ENCODE data around the gene FGF14.
A peak's percentile ranks its signal among the peaks of the same experiment; 100 is the strongest.

The FGF14 gene

GRCh38 chr13:102401766-102402165, at the start of gene FGF14:
TSS of gene FGF14 (minus strand) at chr13:102402048.
- H3K4me3 ChIP-seq (ENCODE audit: low read depth, low read length) = peak within 1 kb of the TSS; percentile 46
- no peak for TF ChIP-seq CTCF (IDR thresholded peaks at IDR 0.05; ENCODE audit: low read depth, low read length, missing control alignments)
- no peak for DNase-seq (ENCODE audit: low read depth)
- in situ Hi-C loops (cut with HindIII; ENCODE audit: low sequenced_read_pairs) = no loop called here

GRCh38 chr13:102443249-102443648, 41.4 kb upstream of the FGF14 start:
- in situ Hi-C loops (cut with HindIII; ENCODE audit: low sequenced_read_pairs) = no loop called here

GRCh38 chr13:102441085-102441484, 39.2 kb upstream of the FGF14 start:
- TF ChIP-seq CTCF (IDR thresholded peaks at IDR 0.05; ENCODE audit: low read depth, low read length, missing control alignments) = no peak
- in situ Hi-C loops (cut with HindIII; ENCODE audit: low sequenced_read_pairs) = no loop called here
- no peak for DNase-seq (ENCODE audit: low read depth)
- no peak overlapping the region for H3K4me3 ChIP-seq (ENCODE audit: low read depth, low read length)

More at GRCh38 chr13:102443249-102443648, 41.4 kb upstream of the FGF14 start:
- no peak for TF ChIP-seq CTCF (IDR thresholded peaks at IDR 0.05; ENCODE audit: low read depth, low read length, missing control alignments)
- DNase-seq (ENCODE audit: low read depth) = no peak
- no peak overlapping the region for H3K4me3 ChIP-seq (ENCODE audit: low read depth, low read length)

- in situ Hi-C loops (cut with HindIII; ENCODE audit: low sequenced_read_pairs) = no loop called here
- no peak for DNase-seq (ENCODE audit: low read depth)
- no peak overlapping the region for H3K4me3 ChIP-seq (ENCODE audit: low read depth, low read length)
- TF ChIP-seq CTCF (IDR thresholded peaks at IDR 0.05; ENCODE audit: low read depth, low read length, missing control alignments) = no peak
Observed at GRCh38 chr13:102440259-102440936, 38.5 kb upstream of the FGF14 start.

- in situ Hi-C loops (cut with HindIII; ENCODE audit: low sequenced_read_pairs) = no loop called here
- TF ChIP-seq CTCF (IDR thresholded peaks at IDR 0.05; ENCODE audit: low read depth, low read length, missing control alignments) = no peak
- H3K4me3 ChIP-seq (ENCODE audit: low read depth, low read length) = no peak overlapping the region
- DNase-seq (ENCODE audit: low read depth) = no peak
Observed at GRCh38 chr13:102422690-102423089, 20.8 kb upstream of the FGF14 start.

- in situ Hi-C loops (cut with HindIII; ENCODE audit: low sequenced_read_pairs) = no loop called here
- no peak overlapping the region for H3K4me3 ChIP-seq (ENCODE audit: low read depth, low read length)
- no peak for TF ChIP-seq CTCF (IDR thresholded peaks at IDR 0.05; ENCODE audit: low read depth, low read length, missing control alignments)
- peak; percentile 24 for DNase-seq (ENCODE audit: low read depth)
Observed at GRCh38 chr13:102405499-102406100, 3.8 kb upstream of the FGF14 start.

Data from astrocyte of the cerebellum (primary cell).